HL-60/S4 (cell line): Measurements from ENCODE around the gene BICDL1.

Experiments
- in situ Hi-C: fragments of 300-500 bp; cut with MboI; formaldehyde crosslinking; loops from 2 replicates; pipeline ENCODE4 v1.14.3; 2022; ENCODE audit warnings: low sequenced_read_pairs

Gene BICDL1

DNA sequence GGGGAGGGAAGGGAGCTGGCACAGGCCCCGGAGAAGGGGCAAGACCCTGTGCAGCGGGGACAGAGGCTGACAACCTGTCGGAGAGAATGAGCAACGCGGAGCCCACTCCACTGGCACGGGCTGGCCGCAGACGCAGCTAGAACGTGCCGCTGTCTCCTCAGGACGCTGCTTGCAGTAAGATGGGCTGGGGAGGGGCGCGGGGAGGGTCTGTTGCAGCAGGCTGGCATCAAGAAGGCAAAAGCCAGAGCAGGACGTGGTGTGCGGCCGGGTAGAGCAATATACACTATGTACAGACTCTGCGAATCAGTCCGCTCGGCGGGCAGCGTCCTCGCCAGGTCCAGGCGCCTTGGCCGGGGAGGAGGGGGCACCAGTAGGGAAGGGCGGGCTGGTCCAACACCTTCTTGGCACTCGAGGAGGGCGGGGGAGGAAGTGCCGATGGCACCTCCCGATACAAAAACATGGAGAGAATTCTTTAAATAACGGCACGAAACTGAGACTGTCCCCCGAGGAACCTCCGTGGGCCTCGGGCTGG lies 107.7 kb downstream of the BICDL1 start:
- in situ Hi-C loops: no loop called here

GRCh38 chr12:120098756-120099470 lies 109.9 kb downstream of the BICDL1 start:
- in situ Hi-C loops: no loop called here

GRCh38 chr12:120099738-120100137 lies 110.7 kb downstream of the BICDL1 start:
- in situ Hi-C loops: no loop called here

DNA sequence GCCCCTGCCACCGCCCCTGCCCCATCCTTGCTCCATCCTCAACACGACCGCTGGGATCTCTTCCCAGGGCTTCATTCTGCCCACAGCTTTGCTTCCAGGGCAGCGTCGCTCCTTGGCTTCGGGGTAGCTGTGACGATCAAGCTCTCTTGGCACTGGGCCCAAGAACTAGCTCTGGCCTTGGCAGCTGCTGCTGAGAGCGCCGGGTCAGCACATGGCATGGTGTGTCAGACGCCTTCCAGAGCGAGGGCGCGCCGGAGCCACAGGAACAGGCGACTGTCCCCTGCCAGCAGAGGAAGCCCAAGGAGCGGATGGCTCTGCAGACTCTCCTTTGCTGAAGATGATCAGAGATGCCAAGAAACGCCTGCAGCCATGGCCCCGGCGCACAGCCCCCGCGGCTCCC lies 111.6 kb downstream of the BICDL1 start:
- in situ Hi-C loops: no loop called here

DNA sequence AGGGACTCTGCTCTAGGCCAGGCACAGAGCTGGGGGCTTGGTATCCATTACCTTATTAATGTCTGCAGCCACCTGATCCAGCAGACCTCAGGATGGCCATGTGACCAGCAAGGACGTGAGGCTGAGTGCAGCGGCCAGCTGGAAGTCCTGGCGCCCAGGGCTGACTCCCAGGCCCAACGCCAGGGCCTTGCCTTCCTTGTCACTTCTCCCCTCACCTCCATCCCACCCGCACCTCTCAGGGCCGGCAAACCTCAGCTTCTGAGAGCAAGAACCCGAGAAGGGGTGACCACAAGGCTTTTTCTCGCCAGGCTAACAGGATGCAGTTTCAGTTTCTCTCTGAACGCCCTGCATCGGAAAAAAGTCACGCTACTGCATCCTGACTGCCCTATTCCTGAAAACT lies 112.1 kb downstream of the BICDL1 start:
- in situ Hi-C loops: no loop called here

GRCh38 chr12:120101617-120102016 lies 112.6 kb downstream of the BICDL1 start:
- in situ Hi-C loops: no loop called here

DNA sequence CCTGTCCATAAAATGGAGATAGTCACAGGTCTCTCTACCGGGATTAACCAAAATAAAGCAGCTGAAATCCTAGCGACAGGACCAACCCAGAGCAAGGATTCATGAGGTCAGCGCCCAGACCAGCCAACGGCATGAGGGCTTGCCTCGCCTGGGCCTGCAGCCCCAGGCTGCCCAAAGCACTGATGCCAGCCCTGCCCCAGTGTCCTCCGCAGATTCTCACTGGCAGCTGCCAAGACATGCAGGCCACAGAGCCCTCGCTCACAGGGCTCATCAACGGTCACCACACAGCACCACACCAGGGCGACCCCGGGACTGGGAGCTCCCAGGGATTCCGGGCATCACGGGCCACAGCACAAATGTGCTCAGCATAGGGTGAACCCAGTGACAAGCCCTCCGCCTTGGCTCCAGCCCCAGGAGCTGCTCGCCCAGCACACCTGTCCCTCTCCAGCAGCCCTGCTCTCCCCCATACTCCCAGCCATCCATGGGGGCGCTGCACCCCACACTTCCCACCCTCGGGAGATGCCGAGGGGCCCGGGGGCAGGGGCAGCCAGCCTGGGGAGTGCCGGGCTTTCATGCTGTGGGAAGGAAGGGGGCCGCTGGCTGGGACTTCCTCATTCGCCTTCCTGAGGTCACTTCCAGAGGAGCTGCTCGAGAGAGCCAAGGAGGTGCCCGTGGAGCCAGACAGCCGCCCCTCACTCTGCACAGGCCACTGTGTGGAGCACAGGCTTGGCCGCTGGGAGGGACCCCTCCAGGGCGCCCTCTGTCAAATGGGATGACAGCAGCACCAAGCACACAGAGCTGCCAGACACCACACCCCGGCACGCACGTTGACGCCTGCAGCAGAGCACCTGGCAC lies 113.4 kb downstream of the BICDL1 start:
- in situ Hi-C loops: no loop called here

- in situ Hi-C loops: no loop called here
Measured at GRCh38 chr12:120103044-120103338, 114.0 kb downstream of the BICDL1 start.

DNA sequence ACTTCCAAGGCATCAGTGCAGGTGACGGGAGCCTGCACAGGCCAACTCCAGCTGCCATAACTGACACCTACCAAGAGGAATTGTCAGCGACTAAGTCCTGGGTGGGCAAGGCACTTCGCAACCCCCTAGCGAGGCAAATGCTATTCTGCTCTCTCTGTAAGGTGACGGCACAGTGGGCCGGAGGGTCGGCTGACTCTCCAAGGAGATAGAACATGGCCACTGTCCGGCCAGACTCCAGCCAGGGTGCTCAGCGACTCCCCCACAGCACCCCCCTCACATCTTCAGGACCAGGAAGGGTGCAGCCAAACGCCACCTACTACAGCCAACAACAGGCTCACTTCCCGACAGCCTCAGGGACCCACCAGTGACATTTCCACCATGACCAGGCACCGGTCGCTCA lies 114.3 kb downstream of the BICDL1 start:
- in situ Hi-C loops: no loop called here

DNA sequence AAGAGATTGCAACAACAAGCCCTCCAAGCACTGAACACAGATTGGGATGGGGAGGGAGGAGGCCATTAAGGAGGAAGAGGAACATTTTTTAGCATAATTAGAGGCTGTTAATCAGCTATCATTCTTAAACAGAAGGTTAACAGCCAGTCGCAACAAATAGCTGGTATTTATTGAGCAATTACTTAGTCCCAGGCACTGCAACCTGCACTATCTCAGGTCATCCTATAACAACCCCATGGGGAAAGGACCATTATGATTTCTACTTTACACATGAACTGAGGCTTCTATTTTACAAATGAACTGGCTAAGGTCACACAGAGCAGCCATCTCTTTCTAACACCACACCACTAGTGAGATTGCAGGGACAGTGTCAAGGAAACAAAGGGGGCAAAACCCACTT lies 117.1 kb downstream of the BICDL1 start:
- in situ Hi-C loops: no loop called here

DNA sequence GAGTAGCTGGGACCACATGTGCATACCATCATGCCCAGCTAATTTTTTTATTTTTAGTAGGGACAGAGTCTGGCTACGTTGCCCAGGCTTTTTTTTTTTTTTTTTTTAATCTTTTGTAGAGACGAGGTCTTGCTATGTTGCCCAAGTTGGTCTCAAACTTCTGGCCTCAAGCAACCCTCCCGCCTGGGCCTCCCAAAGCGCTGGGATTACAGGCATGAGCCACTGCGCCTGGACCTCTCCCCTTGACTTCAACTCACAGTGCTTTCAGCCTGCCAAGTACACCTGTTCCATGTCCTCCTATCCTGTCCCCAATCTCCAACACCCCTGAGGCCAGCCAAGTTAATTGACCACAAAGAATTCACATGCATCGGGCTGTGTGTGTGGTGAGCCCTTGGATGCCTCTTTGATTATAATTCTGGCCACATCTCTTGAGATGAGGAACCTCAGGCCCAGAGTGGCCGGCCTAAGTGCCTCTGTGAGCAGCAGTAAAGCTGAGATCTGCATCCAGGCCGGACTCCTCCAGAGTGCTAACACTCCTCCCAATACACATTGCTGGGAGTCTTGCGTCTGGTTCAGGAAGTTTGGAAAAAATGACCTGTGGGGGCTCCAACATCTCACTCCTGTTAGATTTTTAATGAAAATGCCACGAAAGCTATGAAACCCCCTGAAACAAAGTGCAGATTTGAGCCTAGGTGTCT lies 120.7 kb downstream of the BICDL1 start:
- in situ Hi-C loops: no loop called here

DNA sequence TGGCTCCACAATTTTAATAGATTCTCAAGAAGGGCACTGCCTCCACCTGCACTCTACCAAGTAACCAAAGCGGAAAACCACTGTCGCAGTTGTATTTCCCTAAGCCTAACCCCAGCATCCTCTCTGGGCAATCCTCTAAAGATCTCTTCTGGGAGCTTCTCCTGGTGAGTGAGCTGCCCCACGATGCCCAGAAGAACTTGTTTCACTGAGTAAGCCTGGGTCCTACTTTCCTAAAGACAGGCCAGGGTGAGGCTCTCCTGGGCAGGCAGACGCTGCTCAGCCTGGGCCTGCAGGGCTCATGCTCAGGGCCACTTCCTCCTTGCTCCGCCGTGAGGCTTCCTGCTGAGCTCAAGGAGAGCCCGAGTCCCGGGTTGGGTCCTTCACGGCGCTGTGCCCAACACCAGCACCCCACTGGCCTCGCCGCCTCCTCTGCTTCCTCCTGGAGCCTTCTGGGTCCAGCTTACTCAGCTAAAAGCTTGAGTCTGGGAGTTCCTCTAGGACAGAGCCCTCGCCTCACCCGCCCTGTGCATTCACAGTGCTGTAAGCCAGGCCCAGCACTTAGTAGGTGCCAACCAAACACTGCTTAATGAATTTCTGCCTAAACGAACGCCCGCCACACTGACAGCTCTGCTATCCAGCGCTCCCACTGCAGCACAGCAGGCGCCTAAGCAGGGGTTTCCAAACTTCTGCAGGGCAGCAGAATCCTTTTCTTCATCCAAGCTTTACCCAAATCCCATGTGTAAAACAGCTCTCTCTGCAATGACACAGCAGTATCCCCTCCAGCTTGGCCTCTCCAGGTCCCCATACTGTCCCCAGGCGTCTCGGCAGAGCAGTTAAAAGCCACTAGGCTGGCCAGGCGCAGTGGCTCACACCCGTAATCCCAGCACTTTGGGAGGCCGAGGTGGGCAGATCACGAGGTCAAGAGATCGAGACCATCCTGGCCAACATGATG lies 121.8 kb downstream of the BICDL1 start:
- in situ Hi-C loops: no loop called here

- in situ Hi-C loops: no loop called here
Measured at GRCh38 chr12:120115066-120115465, 126.0 kb downstream of the BICDL1 start.

DNA sequence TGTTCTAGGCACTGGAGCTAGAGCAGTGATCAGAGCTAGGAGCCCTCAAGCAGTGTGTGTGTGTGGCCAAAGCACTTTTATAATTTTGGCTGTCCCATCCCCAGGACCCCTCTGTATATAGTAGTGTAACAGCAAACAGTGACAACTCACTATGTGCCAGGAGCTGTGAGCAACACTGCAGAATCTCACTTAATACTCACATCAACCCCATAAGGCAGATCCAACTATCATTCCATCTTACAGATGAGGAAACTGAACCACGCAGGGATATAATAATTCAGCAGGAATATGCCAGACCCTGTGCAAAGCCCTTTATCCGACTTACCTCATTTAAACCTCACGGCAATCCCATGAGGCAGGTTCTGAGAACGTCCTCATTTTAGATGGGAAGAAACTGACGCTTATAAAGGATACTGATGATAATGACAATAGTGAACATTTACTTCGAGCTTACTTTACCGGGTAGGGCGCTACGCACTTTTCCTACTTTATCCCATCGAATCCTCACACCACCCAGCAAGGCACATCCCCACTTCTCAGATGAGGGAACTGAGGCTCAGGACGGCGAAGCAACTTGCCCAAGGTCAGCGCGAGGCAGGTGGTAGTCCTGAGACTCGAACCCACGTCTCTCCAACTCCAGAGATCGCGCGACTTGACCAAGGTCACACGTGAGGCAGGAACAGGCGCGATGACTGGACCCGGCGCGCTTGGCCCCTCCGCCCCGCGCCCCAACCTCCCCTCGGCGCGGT lies 126.8 kb downstream of the BICDL1 start:
- in situ Hi-C loops: no loop called here

GRCh38 chr12:120116441-120116791 lies 127.4 kb downstream of the BICDL1 start, which contains the start of gene RAB35:
TSS of gene RAB35 (minus strand) at chr12:120116753. CDS start at chr12:120116650, 103 bp downstream.
- in situ Hi-C loops: no loop called here

GRCh38 chr12:120116792-120117651 lies 128.0 kb downstream of the BICDL1 start:
- in situ Hi-C loops: no loop called here

- in situ Hi-C loops: no loop called here
Measured at GRCh38 chr12:120117961-120118320, 128.9 kb downstream of the BICDL1 start.

GRCh38 chr12:120118321-120119061 lies 129.5 kb downstream of the BICDL1 start:
- in situ Hi-C loops: no loop called here
